Smooth muscle cell (in vitro differentiated cells): ENCODE data around the gene GPR162. TPM values are rescaled to one million over a fixed set of nuclear protein-coding genes. Genes with fewer than 3 reads are reported as not detected.

Source experiments
- DNase-seq: peaks from one replicate; lab custom pipeline; 2025; ENCODE audit not compliant: unreplicated experiment; lab: John Stamatoyannopoulos, UW
- H2AFZ ChIP-seq: fragments of 200-600 bp; sonication (generic); 2 replicates; pipeline ENCODE4 v1.6.0; 2016; ENCODE audit warnings: antibody characterized with exemption, low read depth, mild to moderate bottlenecking
- H3F3A ChIP-seq: fragments of 200-600 bp; sonication (generic); 2 replicates; pipeline ENCODE4 v1.6.0; 2017; ENCODE audit warnings: antibody characterized with exemption, low read depth
- H3K27ac ChIP-seq: fragments of 200-600 bp; sonication (generic); 2 replicates; pipeline ENCODE4 v1.5.1; 2016; ENCODE audit warnings: low read depth, mild to moderate bottlenecking
- H3K27me3 ChIP-seq: fragments of 200-600 bp; sonication (generic); 2 replicates; pipeline ENCODE4 v1.6.1; 2016; ENCODE audit warnings: low read depth, mild to moderate bottlenecking
- H3K36me3 ChIP-seq: fragments of 200-600 bp; sonication (generic); 2 replicates; pipeline ENCODE4 v1.5.1; 2016; ENCODE audit warnings: low read depth
- H3K4me1 ChIP-seq: fragments of 200-600 bp; sonication (generic); 2 replicates; pipeline ENCODE4 v1.5.1; 2016; ENCODE audit warnings: low read depth
- H3K4me2 ChIP-seq: fragments of 200-600 bp; sonication (generic); 2 replicates; pipeline ENCODE4 v1.6.0; 2016; ENCODE audit warnings: mild to moderate bottlenecking
- H3K4me3 ChIP-seq: fragments of 200-600 bp; sonication (generic); 2 replicates; pipeline ENCODE4 v1.5.1; 2016; ENCODE audit warnings: mild to moderate bottlenecking
- H3K79me2 ChIP-seq: fragments of 200-600 bp; sonication (generic); 2 replicates; pipeline ENCODE4 v1.6.0; 2016; ENCODE audit warnings: low read depth, mild to moderate bottlenecking
- H3K9ac ChIP-seq: fragments of 200-600 bp; sonication (generic); 2 replicates; pipeline ENCODE4 v1.6.0; 2016; ENCODE audit warnings: low read depth
- H3K9me3 ChIP-seq: fragments of 200-600 bp; sonication (generic); replicated peaks from 2 replicates; pipeline ENCODE4 v1.5.1; 2016; ENCODE audit warnings: low read depth
- H4K20me1 ChIP-seq: fragments of 200-600 bp; sonication (generic); 2 replicates; pipeline ENCODE4 v1.6.0; 2016; ENCODE audit warnings: low read depth
- CTCF ChIP-seq: fragments of 200-600 bp; sonication (generic); IDR thresholded peaks from 2 replicates; pipeline ENCODE4 v1.5.1; 2017; ENCODE audit warnings: borderline replicate concordance, mild to moderate bottlenecking, antibody characterized with exemption; ENCODE audit not compliant: insufficient read depth, poor library complexity, severe bottlenecking
- WGBS: methylation state at CpG from one replicate; pipeline ENCODE4 v1.1.7; 2016; ENCODE audit warnings: low lambda C conversion rate; 5-methylcytosine and 5-hydroxymethylcytosine counted together
- polyA plus RNA-seq: library from polyadenylated mRNA; unstranded; fragments of >200 nt; fragmentation: Nextera tagmentation; extraction: Ambion mirVana; gene quantifications from 2 replicates; pipeline ENCODE4 v1.2.1, GENCODE V29; 2016
- total RNA-seq: library from RNA; depleted of rRNA; stranded (reverse); fragments of >200 nt; gene quantifications from 2 replicates; pipeline ENCODE4 v1.2.3, GENCODE V29; 2014

Gene GPR162
- total and polyA plus RNA-seq, 2 experiments from 2014 or later: 0.76 to 2.1 TPM

- Histone ChIP-seq H3K27me3 (no peaks in the 10 kb centered on the region), H3K4me3 (no peak overlapping the region), H2AFZ (no peak overlapping the region), H3K4me2 (no peak overlapping the region), H3K36me3 (no peaks in the 10 kb centered on the region), H3K9ac (no peak overlapping the region), H3K79me2 (no peaks in the 10 kb centered on the region), H3K4me1 (peaks cover 20% of the 10 kb centered on the region), H3K9me3 (no peaks in the 10 kb centered on the region), H3F3A (no peaks in the 10 kb centered on the region), H3K27ac (no peak overlapping the region), H4K20me1 (no peaks in the 10 kb centered on the region)
- TF ChIP-seq CTCF: no peak
- WGBS: 92% methylated on average over 6 of the region's 6 CpGs
- DNase-seq: no peak
Observed at GRCh38 chr12:6779708-6780432, 41.8 kb upstream of the GPR162 start.

- WGBS: 88% methylated on average over 6 of the region's 6 CpGs
- no peak for DNase-seq
Observed at GRCh38 chr12:6780573-6780972, 41.0 kb upstream of the GPR162 start.

GRCh38 chr12:6782119-6782518, 39.5 kb upstream of the GPR162 start:
- peaks cover 24% of the 10 kb centered on the region for H3K4me1 ChIP-seq
- no peak for TF ChIP-seq CTCF
- H3K79me2 ChIP-seq: no peaks in the 10 kb centered on the region
- H3K9ac ChIP-seq: no peak overlapping the region
- no peaks in the 10 kb centered on the region for H4K20me1 ChIP-seq
- no peaks in the 10 kb centered on the region for H3K36me3 ChIP-seq
- peak overlapping the region; percentile 75 for H2AFZ ChIP-seq
- no peaks in the 10 kb centered on the region for H3K9me3 ChIP-seq
- WGBS: 42% methylated on average over 6 of the region's 6 CpGs
- DNase-seq: no peak
- H3K27me3 ChIP-seq: no peaks in the 10 kb centered on the region
- H3K27ac ChIP-seq: no peak overlapping the region
- H3F3A ChIP-seq: no peaks in the 10 kb centered on the region
- H3K4me3 ChIP-seq: no peak overlapping the region
- no peak overlapping the region for H3K4me2 ChIP-seq

More at GRCh38 chr12:6780573-6780972, 41.0 kb upstream of the GPR162 start:
- Histone ChIP-seq H3K79me2 (no peaks in the 10 kb centered on the region), H2AFZ (no peak overlapping the region), H3K4me3 (no peak overlapping the region), H3K4me2 (no peak overlapping the region), H3K9me3 (no peaks in the 10 kb centered on the region), H4K20me1 (no peaks in the 10 kb centered on the region), H3K27ac (no peak overlapping the region), H3K27me3 (no peaks in the 10 kb centered on the region), H3F3A (no peaks in the 10 kb centered on the region), H3K36me3 (no peaks in the 10 kb centered on the region), H3K9ac (no peak overlapping the region), H3K4me1 (peaks cover 20% of the 10 kb centered on the region)
- TF ChIP-seq CTCF: no peak
